ENCODE measurements around the gene SSR2.

DNA sequence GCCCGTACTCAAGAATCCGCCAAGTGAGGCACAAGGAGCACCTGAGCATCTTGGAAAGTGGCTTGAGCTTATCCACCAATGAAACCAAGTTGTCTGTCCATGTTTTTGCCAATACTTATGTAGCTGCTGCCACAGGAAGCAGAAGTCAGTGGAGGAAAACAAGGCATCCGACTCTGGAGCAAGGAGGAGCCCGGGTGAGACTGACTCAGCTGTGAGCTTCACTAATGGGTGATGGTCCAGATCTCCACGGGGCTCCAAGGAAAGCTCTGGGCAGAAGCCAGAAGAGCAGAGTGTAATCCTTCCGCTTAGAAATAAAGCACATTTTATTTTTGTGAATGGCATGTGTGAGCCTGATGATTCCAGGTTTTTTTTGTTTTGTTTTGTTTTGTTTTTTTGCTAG lies 12.3 kb upstream of the SSR2 start:
- TF ChIP-seq, protein P1, sequence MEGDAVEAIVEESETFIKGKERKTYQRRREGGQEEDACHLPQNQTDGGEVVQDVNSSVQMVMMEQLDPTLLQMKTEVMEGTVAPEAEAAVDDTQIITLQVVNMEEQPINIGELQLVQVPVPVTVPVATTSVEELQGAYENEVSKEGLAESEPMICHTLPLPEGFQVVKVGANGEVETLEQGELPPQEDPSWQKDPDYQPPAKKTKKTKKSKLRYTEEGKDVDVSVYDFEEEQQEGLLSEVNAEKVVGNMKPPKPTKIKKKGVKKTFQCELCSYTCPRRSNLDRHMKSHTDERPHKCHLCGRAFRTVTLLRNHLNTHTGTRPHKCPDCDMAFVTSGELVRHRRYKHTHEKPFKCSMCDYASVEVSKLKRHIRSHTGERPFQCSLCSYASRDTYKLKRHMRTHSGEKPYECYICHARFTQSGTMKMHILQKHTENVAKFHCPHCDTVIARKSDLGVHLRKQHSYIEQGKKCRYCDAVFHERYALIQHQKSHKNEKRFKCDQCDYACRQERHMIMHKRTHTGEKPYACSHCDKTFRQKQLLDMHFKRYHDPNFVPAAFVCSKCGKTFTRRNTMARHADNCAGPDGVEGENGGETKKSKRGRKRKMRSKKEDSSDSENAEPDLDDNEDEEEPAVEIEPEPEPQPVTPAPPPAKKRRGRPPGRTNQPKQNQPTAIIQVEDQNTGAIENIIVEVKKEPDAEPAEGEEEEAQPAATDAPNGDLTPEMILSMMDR (IDR thresholded peaks at IDR 0.05): no peak
- no peak for TF ChIP-seq EP300 (IDR thresholded peaks at IDR 0.05; ENCODE audit: low read depth)
- TF ChIP-seq POLR2AphosphoS5 (IDR thresholded peaks at IDR 0.05): no peak

Data from transverse colon (tissue), 4 donors.